ENCODE measurements around the gene AMN.

- TF ChIP-seq CTCF (IDR thresholded peaks at IDR 0.05) (no peak), POLR2A (IDR thresholded peaks at IDR 0.05) (no peak)
These were observed 42.8 kb downstream of the AMN start for GRCh38 chr14:102965282-102965681.
